Stimulated activated naive B cell treated with anti-CD40 and anti-IgM and Interleukin-4, amounts not matched to agents 10 μg/mL and 1 μg/mL and 100 μg/mL, for 72 hours (primary cell): ENCODE data around the gene LRRC47.

Experiments
- ATAC-seq, 2 donors: fragments of 150-1000 bp; cut with Tn5 transposase; replicated peaks; 2 replicates each; pipeline ENCODE4 v1.10.0; 2021; ENCODE audit warnings: moderate library complexity in 1 of 2
- DNase-seq: peaks from one replicate; pipeline ENCODE4 v3.0.0; 2021
- H3K27ac Mint-ChIP-seq: one replicate; pipeline ENCODE4 v1.8.0; 2022; ENCODE audit warnings: mild to moderate bottlenecking, mixed read lengths
- H3K27me3 Mint-ChIP-seq, 2 donors: one replicate each; pipeline ENCODE4 v1.8.0; 2022; ENCODE audit warnings: mixed read lengths in 2 of 2
- H3K36me3 Mint-ChIP-seq, 2 donors: one replicate each; pipeline ENCODE4 v1.8.0; 2022; ENCODE audit warnings: mixed read lengths in 2 of 2, mild to moderate bottlenecking in 1 of 2
- H3K4me1 Mint-ChIP-seq, 2 donors: one replicate each; pipeline ENCODE4 v1.8.0; 2022; ENCODE audit warnings: mixed read lengths in 2 of 2, mild to moderate bottlenecking in 1 of 2
- H3K4me3 Mint-ChIP-seq, 2 donors: one replicate each; pipeline ENCODE4 v1.8.0; 2022; ENCODE audit warnings: mild to moderate bottlenecking in 2 of 2, mixed read lengths in 2 of 2, moderate library complexity in 1 of 2
- H3K9me3 Mint-ChIP-seq, 2 donors: one replicate each; pipeline ENCODE4 v1.8.0; 2022; ENCODE audit warnings: mixed read lengths in 2 of 2, mild to moderate bottlenecking in 1 of 2

The LRRC47 gene

DNA sequence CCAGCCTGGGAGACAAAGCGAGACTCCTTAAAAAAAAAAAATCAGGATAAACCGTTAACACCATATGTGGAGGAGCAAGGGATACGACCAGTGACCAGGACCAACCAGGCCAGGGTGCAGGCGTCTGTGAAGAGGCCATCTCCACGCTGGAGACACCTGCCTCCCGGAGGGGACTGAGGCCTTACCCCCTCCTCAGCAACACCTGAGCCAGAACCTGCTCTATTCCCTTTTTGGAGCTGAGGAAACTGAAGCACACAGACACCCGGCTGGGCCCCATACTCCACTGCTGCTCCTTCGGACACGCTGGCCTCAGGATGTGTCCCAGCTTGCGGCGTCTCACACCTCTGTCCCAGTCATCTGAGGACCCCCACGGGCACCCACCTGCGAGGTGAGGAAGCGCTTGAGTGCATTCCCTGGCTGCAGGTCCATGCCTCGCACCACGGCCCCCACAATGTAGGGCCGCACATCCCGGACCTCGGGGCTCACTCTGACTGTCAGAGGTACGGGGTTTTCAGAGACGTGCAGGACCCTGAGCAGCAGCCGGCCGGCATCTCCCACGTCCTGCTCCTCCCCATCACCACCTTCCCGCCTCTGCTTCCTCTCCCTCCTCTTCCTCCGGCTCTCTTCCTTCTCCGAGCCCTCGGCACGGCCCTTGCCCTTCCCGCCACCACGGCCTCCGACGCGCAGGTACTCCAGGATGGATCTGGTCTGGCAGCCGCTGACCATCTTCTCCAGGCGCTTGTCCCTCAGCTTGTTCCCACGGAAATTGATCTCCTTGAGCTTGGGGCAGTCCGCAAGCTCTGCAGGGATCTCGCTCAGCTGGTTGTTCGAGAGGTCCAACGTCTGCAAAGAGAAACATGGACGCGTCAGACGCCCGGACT is 9.6 kb downstream of the LRRC47 start:
- no peak overlapping the region for H3K27ac Mint-ChIP-seq
- no peak for DNase-seq
- H3K36me3 Mint-ChIP-seq: peaks cover 29 to 44% of the 10 kb centered on the region in 2 donors
- no peaks in the 10 kb centered on the region for H3K9me3 Mint-ChIP-seq
- H3K27me3 Mint-ChIP-seq: no peaks in the 10 kb centered on the region
- H3K4me1 Mint-ChIP-seq: peaks cover 12 to 17% of the 10 kb centered on the region in 2 donors
- no peak for ATAC-seq
- H3K4me3 Mint-ChIP-seq: no peak overlapping the region

- Mint-ChIP-seq H3K36me3 (peaks cover 31 to 49% of the 10 kb centered on the region in 2 donors), H3K27me3 (no peaks in the 10 kb centered on the region), H3K4me1 (peaks cover 10 to 16% of the 10 kb centered on the region in 2 donors), H3K4me3 (no peak overlapping the region), H3K9me3 (no peaks in the 10 kb centered on the region), H3K27ac (no peak overlapping the region)
- DNase-seq (no peak), ATAC-seq (no peak)
Measured at GRCh38 chr1:3785456-3786157, 10.7 kb downstream of the LRRC47 start.

- ATAC-seq: no peak
- peaks cover 8 to 12% of the 10 kb centered on the region in 2 donors for H3K4me1 Mint-ChIP-seq
- no peaks in the 10 kb centered on the region for H3K9me3 Mint-ChIP-seq
- no peaks in the 10 kb centered on the region for H3K27me3 Mint-ChIP-seq
- no peak for DNase-seq
- no peak overlapping the region for H3K4me3 Mint-ChIP-seq
- no peak overlapping the region for H3K27ac Mint-ChIP-seq
- peaks cover 36 to 55% of the 10 kb centered on the region in 2 donors for H3K36me3 Mint-ChIP-seq
Measured at GRCh38 chr1:3785045-3785444, 11.3 kb downstream of the LRRC47 start.

- Mint-ChIP-seq H3K4me3 (no peak overlapping the region), H3K27me3 (no peaks in the 10 kb centered on the region)
Measured at GRCh38 chr1:3783651-3784474, 12.4 kb downstream of the LRRC47 start.

GRCh38 chr1:3780901-3781300 is 15.4 kb downstream of the LRRC47 start:
- Mint-ChIP-seq H3K4me3 (no peak overlapping the region), H3K4me1 (peaks cover 5 to 7% of the 10 kb centered on the region in 2 donors), H3K9me3 (no peaks in the 10 kb centered on the region), H3K36me3 (peaks cover 35 to 48% of the 10 kb centered on the region in 2 donors), H3K27me3 (no peaks in the 10 kb centered on the region), H3K27ac (no peak overlapping the region)
- ATAC-seq (no peak), DNase-seq (no peak)

More at GRCh38 chr1:3783651-3784474, 12.4 kb downstream of the LRRC47 start:
- H3K9me3 Mint-ChIP-seq: no peaks in the 10 kb centered on the region
- DNase-seq: no peak
- peak overlapping the region; percentile 88 for H3K27ac Mint-ChIP-seq
- H3K36me3 Mint-ChIP-seq: peaks cover 46 to 65% of the 10 kb centered on the region in 2 donors
- H3K4me1 Mint-ChIP-seq: peaks cover 6 to 8% of the 10 kb centered on the region in 2 donors
- no peak for ATAC-seq

DNA sequence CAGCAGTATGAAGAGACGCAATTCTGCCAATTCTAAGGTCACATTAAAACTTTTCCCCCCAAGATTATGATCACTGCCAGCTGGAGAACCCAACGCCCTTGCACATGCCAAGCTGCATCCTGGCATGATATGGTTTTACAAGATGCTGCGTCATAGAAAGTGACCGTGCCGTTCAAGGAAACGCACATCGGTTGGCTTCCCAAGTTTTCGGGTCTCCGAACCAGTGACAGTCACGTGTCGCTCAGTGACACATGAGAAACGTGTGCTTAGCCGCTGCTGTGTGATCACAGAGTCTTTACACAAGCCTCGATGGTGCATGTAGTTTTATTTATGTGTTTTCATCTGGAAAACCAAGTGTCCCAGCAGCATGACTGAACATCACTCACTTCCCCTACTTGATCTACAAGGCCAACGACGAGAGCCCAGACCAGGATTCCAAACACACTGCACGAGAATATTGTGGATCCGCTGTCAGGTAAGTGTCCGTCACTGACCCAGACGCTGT is 16.3 kb downstream of the LRRC47 start:
- no peaks in the 10 kb centered on the region for H3K27me3 Mint-ChIP-seq
- ATAC-seq: no peak
- DNase-seq: no peak
- no peak overlapping the region for H3K4me3 Mint-ChIP-seq
- H3K4me1 Mint-ChIP-seq: peaks cover 11 to 17% of the 10 kb centered on the region in 2 donors
- H3K36me3 Mint-ChIP-seq: peaks cover 30 to 41% of the 10 kb centered on the region in 2 donors
- H3K9me3 Mint-ChIP-seq: no peaks in the 10 kb centered on the region
- peak overlapping the region; percentile 37 for H3K27ac Mint-ChIP-seq

DNA sequence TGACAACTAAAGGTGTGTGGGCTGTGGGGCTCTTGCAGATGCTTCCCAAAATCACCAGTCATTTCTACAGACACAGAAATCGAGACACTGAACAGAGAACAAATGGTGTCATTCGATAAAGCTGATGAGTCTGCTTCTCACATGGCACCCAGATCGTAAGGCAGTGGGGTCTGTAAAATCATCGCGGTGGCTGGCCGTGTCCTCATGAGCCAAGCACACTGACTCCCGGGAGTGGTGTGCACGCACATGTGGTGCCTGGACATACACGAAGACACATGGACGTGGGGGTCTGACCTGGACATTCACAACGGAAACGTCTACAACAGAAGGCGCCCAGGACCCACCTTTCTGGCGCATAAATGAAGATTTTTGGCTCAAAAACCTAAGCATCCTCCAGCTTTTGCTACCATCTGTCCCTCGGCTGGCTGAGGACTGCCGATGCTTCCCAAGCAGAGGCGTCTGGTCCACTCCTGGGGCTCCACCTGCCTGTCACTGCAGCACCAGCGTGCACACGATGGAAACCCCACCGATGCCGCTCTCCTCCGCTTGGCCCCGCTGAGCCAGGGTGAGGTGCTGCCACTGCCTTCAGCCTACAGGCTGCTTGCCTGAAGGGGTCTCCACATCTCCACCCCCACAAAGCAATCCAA is 16.9 kb downstream of the LRRC47 start:
- Mint-ChIP-seq H3K4me1 (peaks cover 11 to 19% of the 10 kb centered on the region in 2 donors), H3K27ac (peak overlapping the region; percentile 37), H3K27me3 (no peaks in the 10 kb centered on the region), H3K36me3 (peaks cover 30 to 38% of the 10 kb centered on the region in 2 donors), H3K4me3 (no peak overlapping the region), H3K9me3 (no peaks in the 10 kb centered on the region)
- ATAC-seq (no peak), DNase-seq (no peak)

DNA sequence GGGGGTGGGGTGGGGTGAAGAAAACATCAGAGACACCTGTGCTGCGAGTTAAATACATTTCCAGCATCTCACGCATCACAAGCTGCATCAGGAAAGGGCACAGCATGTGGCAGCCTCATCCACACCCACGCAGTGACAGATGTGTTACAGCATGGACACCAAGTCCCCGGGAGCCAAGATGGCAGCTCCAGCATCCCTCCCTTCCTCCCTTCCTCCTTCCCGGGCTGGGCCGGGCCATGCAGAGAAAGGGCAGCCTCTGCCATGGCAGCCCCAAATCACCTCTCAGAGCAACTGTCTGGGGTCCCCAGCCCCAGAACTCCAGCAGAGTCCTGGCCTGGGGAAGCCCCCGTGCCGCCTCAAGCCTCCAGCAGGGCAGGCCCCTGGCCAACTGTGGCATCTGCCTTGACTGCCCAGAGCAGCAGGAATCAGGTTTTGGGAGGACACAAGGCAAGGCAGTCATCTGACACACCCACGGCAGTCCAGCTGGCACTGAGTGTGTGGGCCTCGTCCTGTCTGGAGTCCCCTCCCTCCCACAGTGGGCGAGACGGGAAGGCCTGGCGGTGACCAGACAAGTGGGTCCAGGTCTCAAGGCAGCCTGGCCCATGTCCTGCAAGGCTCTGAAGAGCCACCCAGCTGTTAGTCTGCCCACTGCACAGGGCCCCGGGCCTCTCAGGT is 17.6 kb downstream of the LRRC47 start:
- Mint-ChIP-seq H3K27me3 (no peaks in the 10 kb centered on the region), H3K36me3 (peaks cover 24 to 32% of the 10 kb centered on the region in 2 donors), H3K9me3 (no peaks in the 10 kb centered on the region), H3K27ac (no peak overlapping the region), H3K4me3 (no peak overlapping the region), H3K4me1 (peaks cover 12 to 19% of the 10 kb centered on the region in 2 donors)
- no peak for ATAC-seq
- DNase-seq: no peak

DNA sequence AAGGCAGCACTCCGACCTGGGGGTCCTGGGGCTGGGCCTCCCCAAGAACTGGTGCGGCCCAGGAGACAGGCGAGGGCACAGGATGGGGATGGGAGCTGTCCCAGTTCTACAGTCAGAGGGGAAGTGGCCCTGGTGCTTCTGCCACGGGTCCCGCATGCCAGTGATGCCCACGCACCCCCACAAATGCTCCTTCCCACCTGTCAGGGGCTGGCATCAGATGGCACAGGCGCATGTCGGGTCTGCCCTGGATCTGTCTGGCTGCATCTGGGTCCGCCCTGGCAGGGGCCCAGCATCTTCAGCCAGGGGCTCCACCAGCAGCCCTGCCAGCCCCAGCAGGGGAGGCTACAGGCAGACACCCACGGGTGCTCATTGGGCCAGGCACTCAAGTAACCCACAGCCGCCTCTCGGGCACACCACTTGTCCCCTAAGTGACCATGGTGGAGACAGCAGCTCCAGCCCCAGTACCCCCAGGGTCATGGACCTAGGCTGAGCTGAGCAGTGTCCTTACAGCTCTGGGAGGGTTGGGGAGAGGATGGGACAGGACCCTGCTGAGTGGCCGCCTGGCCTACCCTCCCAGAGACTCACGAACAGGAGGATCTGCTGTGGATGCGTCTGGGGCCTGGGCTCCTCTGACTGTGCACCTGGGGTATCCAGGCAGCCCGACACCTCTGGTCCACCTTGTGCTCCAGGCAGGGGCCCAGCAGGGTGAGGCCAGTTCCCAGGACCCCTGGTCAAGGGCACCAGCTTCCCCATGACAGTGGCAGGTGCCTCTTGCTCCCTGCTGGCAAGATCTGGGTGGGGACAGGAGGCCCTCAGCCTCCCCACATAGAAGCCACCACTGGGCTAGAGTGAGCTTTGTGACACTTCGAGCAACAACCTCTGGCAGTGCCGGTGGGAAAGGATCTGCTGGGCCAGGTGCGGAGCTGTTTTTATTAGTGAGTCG is 18.4 kb downstream of the LRRC47 start:
- H3K4me1 Mint-ChIP-seq: peaks cover 14 to 19% of the 10 kb centered on the region in 2 donors
- no peaks in the 10 kb centered on the region for H3K27me3 Mint-ChIP-seq
- no peaks in the 10 kb centered on the region for H3K9me3 Mint-ChIP-seq
- no peak for ATAC-seq
- H3K27ac Mint-ChIP-seq: no peak overlapping the region
- peaks cover 24 to 31% of the 10 kb centered on the region in 2 donors for H3K36me3 Mint-ChIP-seq
- no peak overlapping the region for H3K4me3 Mint-ChIP-seq
- DNase-seq: no peak

GRCh38 chr1:3777078-3777547 is 19.2 kb downstream of the LRRC47 start:
- ATAC-seq: no peak
- Mint-ChIP-seq H3K4me1 (peaks cover 14 to 19% of the 10 kb centered on the region in 2 donors), H3K36me3 (peaks cover 22 to 25% of the 10 kb centered on the region in 2 donors), H3K9me3 (no peaks in the 10 kb centered on the region), H3K27ac (no peak overlapping the region), H3K4me3 (no peak overlapping the region), H3K27me3 (no peaks in the 10 kb centered on the region)
- DNase-seq: no peak

DNA sequence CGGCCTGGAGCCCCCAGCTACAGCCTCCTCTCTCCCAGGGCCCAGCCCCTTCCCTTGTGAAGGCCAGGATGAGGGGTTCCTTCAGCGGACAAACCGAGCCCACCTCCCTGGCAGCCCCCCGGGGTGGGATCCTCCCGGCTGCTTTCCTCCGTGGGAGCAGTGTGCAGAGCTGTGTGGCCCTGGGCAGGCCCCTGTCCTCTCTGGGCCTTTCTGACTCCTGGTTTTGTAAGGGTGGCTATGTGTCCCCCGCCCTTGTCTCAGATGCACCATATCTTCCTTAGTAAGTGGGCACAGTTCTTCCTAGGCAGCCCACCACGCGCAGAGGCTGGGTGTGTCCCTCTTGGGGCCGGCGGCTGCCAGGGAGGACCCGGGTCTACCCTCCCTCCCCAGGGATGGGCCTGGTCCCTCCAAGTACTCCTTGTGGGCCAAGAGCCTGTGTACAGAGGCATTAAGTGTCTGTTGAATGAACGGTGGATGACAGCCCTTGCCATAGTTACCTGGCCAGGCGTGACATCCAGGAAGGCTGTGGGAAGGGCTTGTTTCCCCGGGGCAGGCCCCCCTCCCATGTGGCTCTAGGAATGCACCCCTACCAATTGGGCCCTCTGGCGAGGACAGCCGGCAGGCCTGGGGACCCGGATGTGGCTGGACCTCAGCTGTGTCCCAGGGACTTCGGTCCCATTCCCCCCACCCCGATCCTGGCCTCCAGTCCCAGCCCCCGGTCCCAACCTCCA is 19.9 kb downstream of the LRRC47 start:
- H3K4me3 Mint-ChIP-seq: no peak overlapping the region
- H3K36me3 Mint-ChIP-seq: peaks cover 19 to 20% of the 10 kb centered on the region in 2 donors
- ATAC-seq: no peak
- no peaks in the 10 kb centered on the region for H3K27me3 Mint-ChIP-seq
- H3K4me1 Mint-ChIP-seq: peaks cover 19 to 26% of the 10 kb centered on the region in 2 donors
- peak overlapping the region; percentile 9 for H3K27ac Mint-ChIP-seq
- no peaks in the 10 kb centered on the region for H3K9me3 Mint-ChIP-seq
- DNase-seq: no peak
